NCI-H1105 treated with DMSO at 0.1 percent for 48 hours (cell line): ENCODE data around the gene THSD4.
"Not testable (repeated sequence)": the region's sequence is repeated elsewhere in the genome, so short reads cannot be mapped to it uniquely, and the experiment has no call there.

Experiments
- DNase-seq: peaks from one replicate; lab custom pipeline; 2025; lab: John Stamatoyannopoulos, UW

Gene THSD4

DNA sequence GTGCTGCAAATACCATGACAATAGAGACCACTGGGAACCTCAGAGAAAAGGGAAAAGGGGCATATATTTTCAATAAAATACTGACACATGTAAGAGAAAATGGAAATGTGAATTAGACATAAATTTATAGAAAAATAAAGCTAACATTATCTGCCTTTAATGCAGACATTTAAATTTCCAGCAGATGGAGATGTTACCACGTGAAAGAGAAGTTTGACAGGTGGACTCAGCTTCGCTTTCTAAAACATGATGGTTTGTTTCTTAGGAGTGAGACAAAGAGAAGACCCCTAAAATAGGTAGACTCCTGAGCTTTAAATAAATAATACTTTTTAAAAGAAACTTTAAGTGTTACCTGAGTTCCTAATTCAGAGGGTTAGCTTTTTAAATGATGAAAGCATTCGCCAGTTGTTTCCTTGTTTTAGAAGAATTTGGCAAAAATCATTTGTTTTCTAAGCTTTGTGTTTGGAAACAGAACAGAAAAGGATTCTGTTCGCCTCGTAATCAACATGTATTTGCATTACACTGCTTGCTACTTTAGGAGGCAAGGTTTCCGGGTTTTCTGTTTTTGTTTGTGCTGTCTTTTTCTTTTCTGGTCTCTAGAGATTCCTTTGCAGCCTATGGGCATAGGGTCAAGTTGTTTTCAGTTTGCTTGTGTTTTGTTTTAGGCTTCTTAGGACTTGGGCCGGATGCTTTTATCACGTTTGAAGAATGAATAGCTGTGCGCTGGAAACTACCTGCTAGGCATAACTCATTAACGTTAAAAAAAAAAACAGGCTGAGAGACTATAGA, 271.4 kb downstream of the THSD4 start:
- peak; percentile 27 for DNase-seq

DNA sequence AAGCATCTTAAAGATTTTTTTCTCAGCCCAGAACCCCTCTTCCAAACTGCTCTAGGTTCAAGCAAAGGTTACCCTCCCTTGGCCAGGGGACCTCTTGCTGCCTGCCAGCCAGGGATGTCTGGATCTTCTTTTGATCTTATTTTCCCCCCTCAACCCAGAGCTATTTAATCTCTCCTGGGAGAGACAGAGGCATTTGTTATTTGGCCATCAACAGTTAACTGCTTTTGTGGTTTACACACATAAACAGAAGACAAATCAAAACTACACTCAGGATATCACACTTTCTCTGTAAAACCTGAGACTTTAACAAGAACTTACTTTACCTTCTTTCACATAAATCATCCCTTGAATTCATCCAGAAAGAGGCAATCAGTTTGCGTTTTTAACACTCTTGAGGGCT, 272.5 kb downstream of the THSD4 start:
- no peak for DNase-seq

GRCh38 chr15:71390096-71390495, 274.8 kb downstream of the THSD4 start:
- DNase-seq, result no peak

- no peak for DNase-seq
These were observed 276.3 kb downstream of the THSD4 start for GRCh38 chr15:71391421-71392088.

DNA sequence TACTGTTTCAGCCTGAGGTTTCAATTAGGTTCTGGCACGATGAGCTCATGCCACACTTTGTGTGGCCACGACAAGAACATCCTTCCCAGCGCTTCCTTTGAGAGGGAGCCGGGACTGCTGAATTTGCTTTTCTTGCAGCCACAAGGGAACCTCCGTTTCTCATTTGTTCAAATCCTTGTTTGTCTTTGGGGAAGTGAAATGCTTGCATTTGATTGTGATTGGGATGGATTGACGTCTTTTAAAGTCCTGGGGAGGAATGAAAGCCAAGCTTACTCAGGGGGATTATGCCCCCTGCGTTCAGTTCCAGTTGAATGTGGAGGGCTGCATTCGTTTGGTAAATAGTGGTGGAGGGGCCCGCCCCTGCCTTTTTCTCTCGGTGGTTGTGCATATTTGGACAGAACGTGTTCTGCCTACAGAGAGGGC, 277.6 kb downstream of the THSD4 start:
- DNase-seq, result no peak

DNA sequence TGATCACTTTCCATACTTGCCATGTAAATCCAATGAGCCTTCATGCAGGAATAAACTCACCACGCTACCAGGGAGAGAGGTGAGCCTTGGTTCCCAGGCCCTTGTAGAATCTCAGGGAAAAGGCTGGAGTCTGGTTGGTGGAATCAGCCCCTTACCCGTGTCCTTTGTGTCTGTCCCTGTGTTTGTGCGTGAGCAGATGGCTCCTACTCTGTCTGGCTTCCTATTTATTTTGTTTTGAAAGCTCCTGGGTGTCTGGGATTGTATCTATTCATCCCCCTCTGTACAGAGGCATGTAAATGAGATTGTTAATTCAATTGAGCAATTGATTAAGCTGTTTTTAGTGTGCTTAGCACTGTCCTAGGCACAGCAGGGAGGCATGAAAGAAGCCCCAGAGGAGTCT, 278.1 kb downstream of the THSD4 start:
- no peak for DNase-seq

DNA sequence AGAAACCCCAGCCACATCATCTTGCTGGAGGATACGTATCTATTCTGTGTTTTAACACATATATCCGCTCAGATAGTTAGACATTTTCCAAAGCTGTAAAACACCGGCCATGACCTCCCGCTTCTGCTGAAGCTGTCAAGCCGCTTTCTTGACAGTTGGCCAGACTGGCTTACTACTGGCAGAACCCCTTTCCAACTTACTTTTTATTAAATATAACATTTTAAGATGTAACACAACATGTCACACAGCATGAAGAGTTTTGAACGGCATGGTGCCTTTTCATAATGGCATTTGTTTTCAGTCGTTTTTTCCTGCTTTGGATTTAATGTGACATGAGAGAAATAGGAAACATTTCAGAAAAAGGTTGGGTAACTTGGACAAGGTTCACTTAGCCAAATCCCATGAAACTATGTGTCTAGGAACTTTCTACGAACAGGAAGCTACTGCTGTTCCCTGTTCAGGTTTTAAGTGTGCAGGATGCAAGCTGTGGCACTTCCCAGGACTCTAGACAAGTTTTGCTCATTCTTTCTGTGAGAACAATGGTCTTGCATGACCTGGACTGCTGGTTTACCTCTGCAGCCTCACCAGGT, 281.4 kb downstream of the THSD4 start:
- no peak for DNase-seq

- DNase-seq, result no peak
These were observed 282.1 kb downstream of the THSD4 start for GRCh38 chr15:71397377-71397776.

GRCh38 chr15:71400294-71400693, 285.0 kb downstream of the THSD4 start:
- DNase-seq, result no peak

DNA sequence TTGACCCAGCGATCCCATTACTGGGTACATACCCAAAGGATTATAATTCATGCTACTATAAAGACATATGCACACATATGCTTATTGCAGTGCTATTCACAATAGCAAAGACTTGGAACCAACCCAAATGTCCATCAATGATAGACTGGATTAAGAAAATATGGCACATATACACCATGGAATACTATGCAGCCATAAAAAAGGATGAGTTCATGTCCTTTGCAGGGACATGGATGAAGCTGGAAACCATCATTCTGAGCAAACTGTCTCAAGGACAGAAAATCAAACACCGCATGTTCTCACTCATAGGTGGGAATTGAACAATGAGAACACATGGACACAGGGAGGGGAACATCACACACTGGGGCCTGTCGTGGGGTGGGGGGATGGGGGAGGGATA, 286.5 kb downstream of the THSD4 start:
- not testable (repeated sequence) for DNase-seq

DNA sequence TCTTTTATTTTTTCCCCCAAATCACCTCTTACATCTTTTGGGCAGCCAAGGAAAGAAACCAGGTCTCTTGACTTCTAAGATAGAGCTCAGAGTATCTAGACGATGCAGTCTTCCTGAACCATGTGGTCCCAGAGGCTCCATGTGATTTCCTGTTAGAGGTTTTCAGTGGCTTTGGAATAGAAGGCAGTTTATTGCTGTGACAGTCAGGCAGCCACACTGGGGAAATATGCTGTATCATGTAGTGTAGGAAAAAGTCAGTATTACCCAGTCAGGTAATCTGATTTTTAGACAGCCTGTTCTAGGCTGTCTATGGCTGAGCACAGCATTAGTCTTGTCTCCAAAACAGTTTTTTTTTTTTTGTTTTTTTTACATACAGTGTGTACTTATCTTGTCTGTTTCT, 294.3 kb downstream of the THSD4 start:
- no peak for DNase-seq

- DNase-seq, result no peak
These were observed 295.1 kb downstream of the THSD4 start for GRCh38 chr15:71410347-71410746.

GRCh38 chr15:71411538-71412482, 296.5 kb downstream of the THSD4 start:
- no peak for DNase-seq

DNA sequence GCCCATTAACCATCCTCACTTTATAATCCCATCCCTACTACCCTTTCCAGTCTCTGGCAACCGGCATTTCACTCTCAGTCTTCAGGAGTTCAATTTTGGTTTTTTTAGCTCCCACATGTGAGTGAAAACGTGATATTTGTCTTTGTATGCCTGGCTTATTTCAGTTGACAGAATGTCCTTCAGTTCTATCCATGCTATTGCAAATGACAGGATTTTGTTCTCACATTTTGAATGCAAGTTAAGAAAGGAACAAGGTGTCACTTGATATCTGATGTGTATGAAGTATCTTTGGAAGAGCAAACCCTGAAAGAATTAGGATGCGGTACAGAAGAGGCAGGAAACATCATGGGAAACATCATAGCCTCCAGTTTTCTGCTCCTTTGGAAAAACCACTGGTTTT, 298.1 kb downstream of the THSD4 start:
- DNase-seq, result no peak

GRCh38 chr15:71414853-71415252, 299.6 kb downstream of the THSD4 start:
- DNase-seq, result no peak

GRCh38 chr15:71422530-71423259, 307.4 kb downstream of the THSD4 start:
- DNase-seq, result no peak

- no peak for DNase-seq
These were observed 309.5 kb downstream of the THSD4 start for GRCh38 chr15:71424765-71425164.

DNA sequence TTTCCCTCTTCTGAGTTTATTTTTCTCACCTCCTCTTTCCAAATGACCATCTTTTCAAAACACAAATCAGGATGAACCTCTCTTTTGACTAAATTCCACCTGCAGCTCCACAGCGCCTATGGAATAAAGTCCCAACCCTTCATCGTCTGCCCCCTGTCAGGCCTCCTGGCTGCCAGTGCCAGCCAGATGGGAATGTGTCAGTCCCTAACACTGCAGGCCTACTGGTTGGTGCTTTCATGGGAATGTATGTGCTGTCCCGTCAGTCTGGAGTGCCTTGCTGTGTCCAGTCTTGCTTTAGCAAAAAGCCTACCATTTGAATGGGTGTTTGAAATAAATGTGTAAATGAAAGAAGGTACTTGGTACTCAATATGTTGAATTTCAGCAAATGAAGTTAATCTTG, 310.1 kb downstream of the THSD4 start:
- no peak for DNase-seq

- no peak for DNase-seq
These were observed 311.5 kb downstream of the THSD4 start for GRCh38 chr15:71426792-71427191.

DNA sequence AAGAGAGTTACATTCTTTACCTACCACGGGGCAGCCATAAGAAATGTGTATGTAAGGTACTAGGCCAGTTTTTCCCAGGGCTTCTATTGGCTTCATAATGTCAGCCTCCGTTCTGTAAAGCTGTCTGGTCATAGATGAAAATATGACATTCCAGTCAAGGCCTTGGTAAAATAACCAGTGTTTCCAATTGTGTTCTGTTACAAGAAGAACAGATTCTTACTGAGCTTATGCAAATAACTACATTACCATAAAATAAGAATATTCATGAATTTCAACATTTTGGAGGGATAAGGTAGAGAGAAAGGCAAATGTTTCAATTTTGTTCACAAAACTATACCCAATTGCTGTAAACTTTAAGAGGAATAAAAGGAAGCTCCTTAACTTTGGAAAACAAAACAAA, 315.5 kb downstream of the THSD4 start:
- no peak for DNase-seq
